Testis (tissue), 3 donors: ENCODE results near the gene MRGPRE. TPM values are rescaled to one million over a fixed set of nuclear protein-coding genes. Genes with fewer than 3 reads are reported as not detected.

Experiments used
- DNase-seq: peaks from one replicate; pipeline ENCODE4 v3.0.0-alpha.2; 2019
- H3K27ac ChIP-seq, 2 donors: fragments of 200-600 bp; sonication (generic); one replicate each; pipeline ENCODE4 v1.5.1; 2019
- H3K27me3 ChIP-seq: fragments of 200-600 bp; sonication (generic); one replicate; pipeline ENCODE4 v1.5.1; 2019
- H3K36me3 ChIP-seq: fragments of 200-600 bp; sonication (generic); one replicate; pipeline ENCODE4 v1.5.1; 2017; ENCODE audit warnings: low read depth; ENCODE audit errors: missing control alignments
- H3K4me1 ChIP-seq: fragments of 200-600 bp; sonication (generic); one replicate; pipeline ENCODE4 v1.5.1; 2019
- H3K4me3 ChIP-seq, 2 donors: fragments of 200-600 bp; sonication (generic); one replicate each; pipeline ENCODE4 v1.5.1; 2017 to 2019
- H3K9me3 ChIP-seq: fragments of 200-600 bp; sonication (generic); one replicate; pipeline ENCODE4 v1.5.1; 2017
- POLR2A ChIP-seq: fragments of 450-650 bp; IDR thresholded peaks from one replicate; pipeline ENCODE4 v1.6.1; 2017; ENCODE audit warnings: antibody characterized with exemption, mild to moderate bottlenecking, moderate library complexity
- WGBS, 2 donors: methylation state at CpG; one replicate each; pipeline ENCODE4 v1.1.5; 2018; 5-methylcytosine and 5-hydroxymethylcytosine counted together
- intact Hi-C: fragments of 100-400 bp; cut with DNase I; formaldehyde crosslinking; loops from one replicate; pipeline ENCODE4 v1.15.1; 2023; ENCODE audit warnings: low total_unique reads
- polyA plus RNA-seq: library from polyadenylated mRNA; stranded (reverse); fragments of 350-450 nt; fragmentation: Illumina TruSeq; extraction: RNeasy Lipid Tissue Mini Kit (QIAGEN cat#74804); gene quantifications from one replicate; pipeline ENCODE4 v1.2.3, GENCODE V29; 2014; ENCODE audit warnings: low read depth, low replicate concordance; ENCODE audit not compliant: insufficient read depth
- total RNA-seq, 2 donors: library from RNA; depleted of rRNA; stranded (reverse); fragments of >200 nt; gene quantifications; one replicate each; pipeline ENCODE4 v1.2.3, GENCODE V29; 2016
- TF ChIP-seq, protein P1 (sequence below), 3 experiments: fragments of 450-650 bp in 2 of 3; fragments of 200-600 bp in 1 of 3; sonication (generic) in 1 of 3; IDR thresholded peaks; one replicate each; pipeline ENCODE4 v1.5.1; 2016 to 2019; ENCODE audit warnings: antibody characterized with exemption in 3 of 3, mild to moderate bottlenecking in 2 of 3, moderate library complexity in 1 of 3

MRGPRE gene
- total and polyA plus RNA-seq, 3 donors from 2014 or later = 0.30 to 1.0 (median 0.93) TPM

DNA sequence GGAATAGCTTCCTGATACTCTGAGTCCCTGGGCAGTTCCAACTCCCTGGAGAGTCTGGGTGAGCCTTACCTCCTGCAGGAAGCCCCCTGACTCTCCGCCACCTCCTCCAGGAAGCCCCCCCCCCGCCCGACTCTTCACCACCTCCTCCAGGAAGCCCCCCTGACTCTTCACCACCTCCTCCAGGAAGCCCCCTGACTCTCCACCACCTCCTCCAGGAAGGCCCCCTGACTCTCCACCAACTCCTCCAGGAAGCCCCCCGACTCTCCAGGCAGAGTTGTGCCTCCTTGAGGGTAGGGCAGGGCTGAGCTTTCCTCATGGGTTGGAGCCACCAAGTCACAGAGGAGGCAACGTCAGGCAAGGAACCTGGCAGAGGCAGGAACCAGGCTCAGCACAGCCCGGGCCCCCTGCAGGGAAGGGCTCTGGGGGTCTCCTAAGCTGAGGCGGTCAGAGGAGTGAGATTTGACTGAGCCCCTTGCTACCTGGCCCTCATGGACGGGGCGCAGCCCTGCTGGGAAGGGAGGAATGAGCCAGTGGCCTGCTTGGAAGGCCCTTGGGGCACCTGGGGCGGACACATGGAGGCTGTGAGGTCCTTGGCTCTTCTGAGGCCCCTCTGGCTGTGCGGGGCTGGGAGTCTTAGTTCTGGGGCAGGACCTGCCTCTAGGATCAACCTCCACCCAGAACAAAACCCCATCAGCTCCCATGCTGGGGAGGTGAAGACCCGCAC, 31.7 kb downstream of the MRGPRE start:
- Histone ChIP-seq H3K27me3 (no peaks in the 10 kb centered on the region), H3K36me3 (no peaks in the 10 kb centered on the region), H3K4me3 (no peak overlapping the region), H3K27ac (no peak overlapping the region), H3K4me1 (no peaks in the 10 kb centered on the region), H3K9me3 (no peaks in the 10 kb centered on the region)
- no peak for TF ChIP-seq POLR2A
- TF ChIP-seq, protein P1, sequence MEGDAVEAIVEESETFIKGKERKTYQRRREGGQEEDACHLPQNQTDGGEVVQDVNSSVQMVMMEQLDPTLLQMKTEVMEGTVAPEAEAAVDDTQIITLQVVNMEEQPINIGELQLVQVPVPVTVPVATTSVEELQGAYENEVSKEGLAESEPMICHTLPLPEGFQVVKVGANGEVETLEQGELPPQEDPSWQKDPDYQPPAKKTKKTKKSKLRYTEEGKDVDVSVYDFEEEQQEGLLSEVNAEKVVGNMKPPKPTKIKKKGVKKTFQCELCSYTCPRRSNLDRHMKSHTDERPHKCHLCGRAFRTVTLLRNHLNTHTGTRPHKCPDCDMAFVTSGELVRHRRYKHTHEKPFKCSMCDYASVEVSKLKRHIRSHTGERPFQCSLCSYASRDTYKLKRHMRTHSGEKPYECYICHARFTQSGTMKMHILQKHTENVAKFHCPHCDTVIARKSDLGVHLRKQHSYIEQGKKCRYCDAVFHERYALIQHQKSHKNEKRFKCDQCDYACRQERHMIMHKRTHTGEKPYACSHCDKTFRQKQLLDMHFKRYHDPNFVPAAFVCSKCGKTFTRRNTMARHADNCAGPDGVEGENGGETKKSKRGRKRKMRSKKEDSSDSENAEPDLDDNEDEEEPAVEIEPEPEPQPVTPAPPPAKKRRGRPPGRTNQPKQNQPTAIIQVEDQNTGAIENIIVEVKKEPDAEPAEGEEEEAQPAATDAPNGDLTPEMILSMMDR (IDR thresholded peaks at IDR 0.05) = no peak
- WGBS, 2 donors = 73 to 81% methylated on average over 8 to 12 of the region's 12 CpGs
- no peak for DNase-seq
- intact Hi-C loops = no loop called here

DNA sequence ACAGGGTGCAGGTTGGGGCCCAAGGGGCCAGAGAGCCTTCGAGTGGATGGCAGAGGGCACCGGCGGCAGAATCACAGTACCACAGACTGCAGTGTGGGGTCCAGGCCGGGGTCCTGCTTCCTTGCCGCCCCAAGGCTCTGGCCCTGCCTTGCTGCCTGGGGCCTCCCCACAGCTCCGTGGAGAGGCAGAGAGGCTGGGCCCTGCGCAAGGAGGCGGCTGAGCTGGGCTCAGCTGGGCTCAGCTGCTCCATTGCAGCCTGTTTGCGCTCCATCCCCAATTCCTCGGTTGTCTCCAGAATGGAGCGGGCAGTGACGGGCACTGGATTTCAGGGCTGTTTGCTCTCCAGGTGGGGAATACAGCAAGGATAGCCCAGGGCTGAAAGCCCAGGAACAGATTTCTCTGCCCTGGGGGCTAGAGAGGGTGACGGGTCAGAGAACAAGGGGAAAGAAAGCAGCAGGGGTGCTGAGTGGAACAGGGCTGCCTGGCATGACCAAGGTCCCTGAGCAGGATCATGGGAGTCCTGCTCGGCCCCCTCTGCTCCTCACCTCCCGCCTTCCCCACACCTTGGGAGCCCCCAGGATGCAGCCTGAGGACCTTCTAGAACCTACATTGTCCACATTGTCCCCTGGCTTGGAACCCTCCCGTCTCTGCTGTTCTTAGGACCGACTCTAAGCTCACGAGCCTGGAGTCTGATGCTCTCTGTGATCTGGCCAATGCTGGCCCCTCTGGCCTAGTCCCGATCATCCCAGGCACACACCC, 32.5 kb downstream of the MRGPRE start:
- Histone ChIP-seq H3K27ac (no peak overlapping the region), H3K4me1 (no peaks in the 10 kb centered on the region), H3K36me3 (no peaks in the 10 kb centered on the region), H3K4me3 (no peak overlapping the region), H3K9me3 (no peaks in the 10 kb centered on the region), H3K27me3 (no peaks in the 10 kb centered on the region)
- no peak for TF ChIP-seq POLR2A
- TF ChIP-seq, protein P1 (IDR thresholded peaks at IDR 0.05) = no peak
- DNase-seq = no peak
- 86 to 88% methylated on average over 15 to 19 of the region's 19 CpGs for WGBS, 2 donors
- intact Hi-C loops = no loop called here

DNA sequence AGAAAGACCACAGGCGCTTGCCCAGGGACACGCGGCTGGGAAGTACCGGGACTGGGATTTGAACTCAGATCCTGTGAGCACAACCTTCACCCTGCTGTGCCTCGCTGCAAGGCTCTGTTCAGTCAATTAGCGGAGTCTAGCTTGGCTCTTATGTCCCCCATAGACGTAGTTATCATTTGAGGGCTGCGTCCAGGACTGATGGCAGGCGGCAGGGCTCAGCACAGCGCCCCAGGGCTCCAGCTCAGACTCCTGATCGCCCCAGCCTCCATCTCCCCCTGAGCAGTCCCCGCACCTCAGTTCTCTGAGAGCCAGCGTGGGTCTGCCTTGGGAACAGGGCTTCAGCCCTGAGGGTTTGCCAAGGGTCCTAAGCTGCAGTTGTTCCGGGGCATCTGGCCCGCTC, 33.4 kb downstream of the MRGPRE start:
- Histone ChIP-seq H3K36me3 (no peaks in the 10 kb centered on the region), H3K9me3 (no peaks in the 10 kb centered on the region), H3K27me3 (no peaks in the 10 kb centered on the region), H3K4me3 (no peak overlapping the region), H3K4me1 (no peaks in the 10 kb centered on the region), H3K27ac (no peak overlapping the region)
- intact Hi-C loops = no loop called here
- TF ChIP-seq, protein P1 (IDR thresholded peaks at IDR 0.05) = no peak
- no peak for TF ChIP-seq POLR2A
- DNase-seq = no peak
- WGBS, 2 donors = 80 to 89% methylated on average over 7 to 14 of the region's 15 CpGs

DNA sequence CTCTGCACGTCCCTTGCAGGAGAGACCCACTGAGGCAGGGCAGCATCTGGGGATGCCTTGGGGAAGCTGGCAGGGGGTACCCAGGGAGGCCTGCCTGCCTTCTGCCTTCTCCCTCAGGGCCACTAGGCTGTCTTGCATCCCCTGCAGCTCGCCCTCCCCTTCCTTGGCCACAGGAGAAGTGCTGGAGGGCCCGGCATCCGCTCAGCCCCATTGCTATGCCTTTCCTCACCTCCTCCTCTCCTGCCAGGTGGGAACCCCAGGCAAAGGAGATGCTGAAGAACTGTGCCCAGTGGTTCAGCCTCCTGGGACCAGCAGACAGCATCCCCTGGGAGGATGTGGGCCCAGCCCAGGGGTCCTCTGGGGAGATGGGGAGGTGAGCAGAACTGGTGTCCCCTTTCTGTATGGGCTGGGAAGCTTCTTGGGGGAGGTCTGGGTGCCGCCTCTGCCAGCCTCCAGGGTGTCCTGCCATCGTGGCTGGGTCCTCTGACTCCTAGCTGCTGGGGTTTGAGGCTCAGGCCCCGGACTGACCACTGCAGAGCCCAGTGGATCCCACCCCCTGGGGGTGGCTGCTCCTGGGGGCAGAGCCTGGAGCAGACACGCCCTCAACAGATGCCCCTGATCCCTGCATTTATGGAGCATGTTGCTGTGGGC, 34.2 kb downstream of the MRGPRE start:
- DNase-seq = no peak
- Histone ChIP-seq H3K9me3 (no peaks in the 10 kb centered on the region), H3K36me3 (no peaks in the 10 kb centered on the region), H3K4me3 (no peak overlapping the region), H3K27me3 (no peaks in the 10 kb centered on the region), H3K27ac (no peak overlapping the region), H3K4me1 (no peaks in the 10 kb centered on the region)
- no peak for TF ChIP-seq POLR2A
- TF ChIP-seq, protein P1 (IDR thresholded peaks at IDR 0.05) = no peak
- intact Hi-C loops = no loop called here
- 89 to 96% methylated on average over 3 to 7 of the region's 8 CpGs for WGBS, 2 donors
